Panc1 (cell line): ENCODE results near the gene SMAD7.

ENCODE experiments used
- CTCF ChIP-seq: fragments of 450-650 bp; IDR thresholded peaks from 2 replicates; pipeline ENCODE4 v1.5.1; 2017; ENCODE audit warnings: mild to moderate bottlenecking
- POLR2AphosphoS5 ChIP-seq: IDR thresholded peaks from 2 replicates; pipeline ENCODE4 v1.6.1; 2012; ENCODE audit warnings: mild to moderate bottlenecking, low read depth, low read length, moderate library complexity
- SIN3A ChIP-seq: IDR thresholded peaks from 2 replicates; pipeline ENCODE4 v1.6.1; 2012; ENCODE audit warnings: low read depth, mild to moderate bottlenecking, low read length, moderate library complexity, borderline replicate concordance; ENCODE audit not compliant: insufficient read depth
- TCF7L2 ChIP-seq: IDR thresholded peaks from 2 replicates; pipeline ENCODE4 v1.6.1; 2011; ENCODE audit warnings: mild to moderate bottlenecking, low read depth, low read length, inconsistent platforms
- TF ChIP-seq, protein P1 (sequence below), 2 experiments: IDR thresholded peaks; 2 replicates each; pipeline ENCODE4 v1.6.1; 2011 to 2012; ENCODE audit warnings: low read depth in 2 of 2, control low read depth in 1 of 2, low read length in 1 of 2, mild to moderate bottlenecking in 1 of 2, moderate library complexity in 1 of 2; ENCODE audit not compliant: insufficient read depth in 1 of 2

GRCh38 chr18:48920408-48921038, 30.2 kb downstream of the SMAD7 start:
- TF ChIP-seq, protein P1, sequence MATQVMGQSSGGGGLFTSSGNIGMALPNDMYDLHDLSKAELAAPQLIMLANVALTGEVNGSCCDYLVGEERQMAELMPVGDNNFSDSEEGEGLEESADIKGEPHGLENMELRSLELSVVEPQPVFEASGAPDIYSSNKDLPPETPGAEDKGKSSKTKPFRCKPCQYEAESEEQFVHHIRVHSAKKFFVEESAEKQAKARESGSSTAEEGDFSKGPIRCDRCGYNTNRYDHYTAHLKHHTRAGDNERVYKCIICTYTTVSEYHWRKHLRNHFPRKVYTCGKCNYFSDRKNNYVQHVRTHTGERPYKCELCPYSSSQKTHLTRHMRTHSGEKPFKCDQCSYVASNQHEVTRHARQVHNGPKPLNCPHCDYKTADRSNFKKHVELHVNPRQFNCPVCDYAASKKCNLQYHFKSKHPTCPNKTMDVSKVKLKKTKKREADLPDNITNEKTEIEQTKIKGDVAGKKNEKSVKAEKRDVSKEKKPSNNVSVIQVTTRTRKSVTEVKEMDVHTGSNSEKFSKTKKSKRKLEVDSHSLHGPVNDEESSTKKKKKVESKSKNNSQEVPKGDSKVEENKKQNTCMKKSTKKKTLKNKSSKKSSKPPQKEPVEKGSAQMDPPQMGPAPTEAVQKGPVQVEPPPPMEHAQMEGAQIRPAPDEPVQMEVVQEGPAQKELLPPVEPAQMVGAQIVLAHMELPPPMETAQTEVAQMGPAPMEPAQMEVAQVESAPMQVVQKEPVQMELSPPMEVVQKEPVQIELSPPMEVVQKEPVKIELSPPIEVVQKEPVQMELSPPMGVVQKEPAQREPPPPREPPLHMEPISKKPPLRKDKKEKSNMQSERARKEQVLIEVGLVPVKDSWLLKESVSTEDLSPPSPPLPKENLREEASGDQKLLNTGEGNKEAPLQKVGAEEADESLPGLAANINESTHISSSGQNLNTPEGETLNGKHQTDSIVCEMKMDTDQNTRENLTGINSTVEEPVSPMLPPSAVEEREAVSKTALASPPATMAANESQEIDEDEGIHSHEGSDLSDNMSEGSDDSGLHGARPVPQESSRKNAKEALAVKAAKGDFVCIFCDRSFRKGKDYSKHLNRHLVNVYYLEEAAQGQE (IDR thresholded peaks at IDR 0.05; ENCODE audit: insufficient read depth in 1 of 2, low read depth in 2 of 2, low read length in 1 of 2): no peak
- no peak for TF ChIP-seq CTCF
- no peak for TF ChIP-seq TCF7L2
- TF ChIP-seq POLR2AphosphoS5: no peak
- TF ChIP-seq SIN3A: no peak
